ENCODE results near the gene ATRNL1. TPM values are rescaled to one million over a fixed set of nuclear protein-coding genes. Genes with fewer than 3 reads are reported as not detected.

The ATRNL1 gene
- polyA plus RNA-seq, 1 of the 3 experiments (the other 2 are of a cell fraction), result 0.67 TPM

DNA sequence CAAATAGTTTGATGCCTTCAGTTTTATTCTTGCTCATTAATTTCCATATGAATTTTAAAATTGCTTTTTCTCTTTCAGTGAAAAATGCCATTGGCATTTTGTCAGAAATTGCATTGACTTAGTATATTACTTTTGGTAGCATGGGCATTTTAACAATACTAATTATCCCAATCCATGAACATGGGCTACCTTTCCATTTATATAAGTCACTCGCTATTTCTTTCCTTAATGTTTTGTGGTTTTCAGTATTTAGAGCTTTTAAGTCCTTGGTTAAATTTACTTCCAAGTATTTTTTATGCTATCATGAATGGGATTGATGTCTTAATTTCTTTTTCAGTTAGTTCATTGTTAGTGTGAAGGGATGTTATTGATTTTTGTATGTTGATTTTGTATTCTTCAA lies 297.4 kb downstream of the ATRNL1 start:
- no peak overlapping the region for H3K4me2 ChIP-seq
- 42% methylated on average over 1 of the region's 1 CpG for WGBS (ENCODE audit: low lambda C conversion rate)
- no peaks in the 10 kb centered on the region for H3K27me3 ChIP-seq (ENCODE audit: insufficient read depth)
- TF ChIP-seq TAF1 (IDR thresholded peaks at IDR 0.05; ENCODE audit: borderline replicate concordance, low read depth, low read length) (no peak), RFX5 (IDR thresholded peaks at IDR 0.05; ENCODE audit: low read length) (no peak), ELF1 (IDR thresholded peaks at IDR 0.05) (no peak), SMC3 (IDR thresholded peaks at IDR 0.05; ENCODE audit: low read depth, low read length) (no peak), RCOR1 (IDR thresholded peaks at IDR 0.05; ENCODE audit: low read length) (no peak), NRF1 (IDR thresholded peaks at IDR 0.05; ENCODE audit: low read depth, low read length) (no peak), NFIC (IDR thresholded peaks at IDR 0.05; ENCODE audit: borderline replicate concordance) (no peak), JUND (IDR thresholded peaks at IDR 0.05) (no peak), CHD2 (IDR thresholded peaks at IDR 0.05; ENCODE audit: low read length, partially characterized antibody) (no peak), FOSL2 (IDR thresholded peaks at IDR 0.05; ENCODE audit: borderline replicate concordance, low read depth) (no peak), GABPA (IDR thresholded peaks at IDR 0.05; ENCODE audit: low read depth) (no peak), FOXM1 (IDR thresholded peaks at IDR 0.05; ENCODE audit: low read depth) (no peak), EP300 (IDR thresholded peaks at IDR 0.05; ENCODE audit: borderline replicate concordance in 1 of 2, low read depth in 1 of 2, low read length in 1 of 2) (no peak)
- TF ChIP-seq, protein P1, sequence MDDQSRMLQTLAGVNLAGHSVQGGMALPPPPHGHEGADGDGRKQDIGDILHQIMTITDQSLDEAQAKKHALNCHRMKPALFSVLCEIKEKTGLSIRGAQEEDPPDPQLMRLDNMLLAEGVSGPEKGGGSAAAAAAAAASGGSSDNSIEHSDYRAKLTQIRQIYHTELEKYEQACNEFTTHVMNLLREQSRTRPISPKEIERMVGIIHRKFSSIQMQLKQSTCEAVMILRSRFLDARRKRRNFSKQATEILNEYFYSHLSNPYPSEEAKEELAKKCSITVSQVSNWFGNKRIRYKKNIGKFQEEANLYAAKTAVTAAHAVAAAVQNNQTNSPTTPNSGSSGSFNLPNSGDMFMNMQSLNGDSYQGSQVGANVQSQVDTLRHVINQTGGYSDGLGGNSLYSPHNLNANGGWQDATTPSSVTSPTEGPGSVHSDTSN (IDR thresholded peaks at IDR 0.05), result no peak
- TF ChIP-seq, protein P2, sequence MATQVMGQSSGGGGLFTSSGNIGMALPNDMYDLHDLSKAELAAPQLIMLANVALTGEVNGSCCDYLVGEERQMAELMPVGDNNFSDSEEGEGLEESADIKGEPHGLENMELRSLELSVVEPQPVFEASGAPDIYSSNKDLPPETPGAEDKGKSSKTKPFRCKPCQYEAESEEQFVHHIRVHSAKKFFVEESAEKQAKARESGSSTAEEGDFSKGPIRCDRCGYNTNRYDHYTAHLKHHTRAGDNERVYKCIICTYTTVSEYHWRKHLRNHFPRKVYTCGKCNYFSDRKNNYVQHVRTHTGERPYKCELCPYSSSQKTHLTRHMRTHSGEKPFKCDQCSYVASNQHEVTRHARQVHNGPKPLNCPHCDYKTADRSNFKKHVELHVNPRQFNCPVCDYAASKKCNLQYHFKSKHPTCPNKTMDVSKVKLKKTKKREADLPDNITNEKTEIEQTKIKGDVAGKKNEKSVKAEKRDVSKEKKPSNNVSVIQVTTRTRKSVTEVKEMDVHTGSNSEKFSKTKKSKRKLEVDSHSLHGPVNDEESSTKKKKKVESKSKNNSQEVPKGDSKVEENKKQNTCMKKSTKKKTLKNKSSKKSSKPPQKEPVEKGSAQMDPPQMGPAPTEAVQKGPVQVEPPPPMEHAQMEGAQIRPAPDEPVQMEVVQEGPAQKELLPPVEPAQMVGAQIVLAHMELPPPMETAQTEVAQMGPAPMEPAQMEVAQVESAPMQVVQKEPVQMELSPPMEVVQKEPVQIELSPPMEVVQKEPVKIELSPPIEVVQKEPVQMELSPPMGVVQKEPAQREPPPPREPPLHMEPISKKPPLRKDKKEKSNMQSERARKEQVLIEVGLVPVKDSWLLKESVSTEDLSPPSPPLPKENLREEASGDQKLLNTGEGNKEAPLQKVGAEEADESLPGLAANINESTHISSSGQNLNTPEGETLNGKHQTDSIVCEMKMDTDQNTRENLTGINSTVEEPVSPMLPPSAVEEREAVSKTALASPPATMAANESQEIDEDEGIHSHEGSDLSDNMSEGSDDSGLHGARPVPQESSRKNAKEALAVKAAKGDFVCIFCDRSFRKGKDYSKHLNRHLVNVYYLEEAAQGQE (IDR thresholded peaks at IDR 0.05; ENCODE audit: low read depth, low read length), result no peak
- TF ChIP-seq, protein P3, sequence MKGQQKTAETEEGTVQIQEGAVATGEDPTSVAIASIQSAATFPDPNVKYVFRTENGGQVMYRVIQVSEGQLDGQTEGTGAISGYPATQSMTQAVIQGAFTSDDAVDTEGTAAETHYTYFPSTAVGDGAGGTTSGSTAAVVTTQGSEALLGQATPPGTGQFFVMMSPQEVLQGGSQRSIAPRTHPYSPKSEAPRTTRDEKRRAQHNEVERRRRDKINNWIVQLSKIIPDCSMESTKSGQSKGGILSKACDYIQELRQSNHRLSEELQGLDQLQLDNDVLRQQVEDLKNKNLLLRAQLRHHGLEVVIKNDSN (IDR thresholded peaks at IDR 0.05; ENCODE audit: borderline replicate concordance, low read depth), result no peak
- TF ChIP-seq, protein P4, sequence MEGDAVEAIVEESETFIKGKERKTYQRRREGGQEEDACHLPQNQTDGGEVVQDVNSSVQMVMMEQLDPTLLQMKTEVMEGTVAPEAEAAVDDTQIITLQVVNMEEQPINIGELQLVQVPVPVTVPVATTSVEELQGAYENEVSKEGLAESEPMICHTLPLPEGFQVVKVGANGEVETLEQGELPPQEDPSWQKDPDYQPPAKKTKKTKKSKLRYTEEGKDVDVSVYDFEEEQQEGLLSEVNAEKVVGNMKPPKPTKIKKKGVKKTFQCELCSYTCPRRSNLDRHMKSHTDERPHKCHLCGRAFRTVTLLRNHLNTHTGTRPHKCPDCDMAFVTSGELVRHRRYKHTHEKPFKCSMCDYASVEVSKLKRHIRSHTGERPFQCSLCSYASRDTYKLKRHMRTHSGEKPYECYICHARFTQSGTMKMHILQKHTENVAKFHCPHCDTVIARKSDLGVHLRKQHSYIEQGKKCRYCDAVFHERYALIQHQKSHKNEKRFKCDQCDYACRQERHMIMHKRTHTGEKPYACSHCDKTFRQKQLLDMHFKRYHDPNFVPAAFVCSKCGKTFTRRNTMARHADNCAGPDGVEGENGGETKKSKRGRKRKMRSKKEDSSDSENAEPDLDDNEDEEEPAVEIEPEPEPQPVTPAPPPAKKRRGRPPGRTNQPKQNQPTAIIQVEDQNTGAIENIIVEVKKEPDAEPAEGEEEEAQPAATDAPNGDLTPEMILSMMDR (IDR thresholded peaks at IDR 0.05), result no peak
- CTCF ChIA-PET, result no interaction called here
- no peaks in the 10 kb centered on the region for H3K4me1 ChIP-seq (ENCODE audit: control insufficient read depth in 1 of 2, insufficient read depth in 2 of 2, low read depth in 1 of 2, low read length in 1 of 2)
- no peaks in the 10 kb centered on the region for H3K9me3 ChIP-seq
- H4K20me1 ChIP-seq (ENCODE audit: insufficient read depth), result no peaks in the 10 kb centered on the region
- no peaks in the 10 kb centered on the region for H3F3A ChIP-seq (replicated peaks; ENCODE audit: insufficient read depth)
- H3K9me2 ChIP-seq, result no peaks in the 10 kb centered on the region
- no peak overlapping the region for H3K4me3 ChIP-seq (ENCODE audit: low read depth in 2 of 2, low read length in 1 of 2)
- no peak for DNase-seq
- no peak overlapping the region for H2AFZ ChIP-seq (ENCODE audit: low read depth)
- no peaks in the 10 kb centered on the region for H3K79me2 ChIP-seq (ENCODE audit: insufficient read depth)
- H3K36me3 ChIP-seq (replicated peaks in 1 of 2; ENCODE audit: control insufficient read depth in 1 of 2, insufficient read depth in 2 of 2, low read length in 1 of 2), result no peaks in the 10 kb centered on the region
- no peak overlapping the region for H3K9ac ChIP-seq
- no peak overlapping the region for H3K27ac ChIP-seq (ENCODE audit: low read depth in 2 of 2, low read length in 1 of 2)
- POLR2A ChIA-PET, result no interaction called here
